Stimulated activated CD4-positive, alpha-beta T cell treated with anti-CD3 and anti-CD28 coated beads, Interleukin-4, amount 100 ng/mL, for 48 hours (primary cell): Measurements from ENCODE around the gene CTU2.

Experiments
- DNase-seq, 2 donors: peaks; one replicate each; pipeline ENCODE4 v3.0.0-alpha.2; 2020; ENCODE audit warnings: low read depth in 2 of 2

The CTU2 gene

GRCh38 chr16:88714420-88715302, 8.4 kb downstream of the CTU2 start:
- DNase-seq, result no peak

DNA sequence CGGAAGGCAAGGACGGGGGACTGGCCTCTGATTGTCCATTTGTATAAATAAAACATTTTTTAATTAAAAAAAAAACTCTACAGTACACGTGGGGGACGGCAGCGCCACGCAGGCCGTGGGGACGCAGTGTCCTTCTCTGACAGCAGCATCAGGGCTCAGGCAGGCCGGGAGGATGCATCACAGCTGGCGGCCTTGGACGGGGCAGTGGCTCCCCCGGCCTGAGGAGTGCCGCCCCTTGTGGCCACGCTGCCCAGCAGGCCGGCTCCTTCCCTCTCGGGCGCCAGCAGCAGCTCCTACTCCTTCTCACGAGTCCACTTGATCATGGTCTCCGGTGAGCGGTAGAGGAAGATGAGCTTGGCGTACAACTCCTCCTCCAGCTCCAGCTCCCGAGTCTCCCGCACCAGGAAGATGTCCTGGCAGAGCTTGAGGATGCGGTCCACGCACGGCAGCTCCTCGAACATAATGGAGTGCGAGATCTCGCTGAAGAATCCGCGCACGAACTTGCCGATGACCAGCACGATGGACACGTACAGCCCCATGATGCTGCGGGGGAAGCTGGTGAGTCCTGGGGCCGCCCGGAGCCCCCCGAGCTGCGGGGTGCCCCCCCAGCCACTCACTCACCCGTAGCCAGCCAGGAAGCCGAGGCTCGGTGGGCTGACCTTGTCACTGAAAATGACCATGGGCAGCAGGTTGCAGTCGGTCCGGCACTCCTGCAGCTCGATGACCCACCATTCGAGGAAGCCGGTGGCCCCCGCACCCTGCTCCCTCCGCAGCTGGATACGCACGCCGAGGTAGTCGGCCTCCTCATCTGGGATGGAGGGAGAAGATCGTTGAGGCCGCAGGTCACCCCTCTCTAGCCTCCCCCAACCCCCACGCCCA, 9.2 kb downstream of the CTU2 start:
- no peak for DNase-seq

GRCh38 chr16:88716201-88716600, 9.9 kb downstream of the CTU2 start:
- DNase-seq, result no peak

DNA sequence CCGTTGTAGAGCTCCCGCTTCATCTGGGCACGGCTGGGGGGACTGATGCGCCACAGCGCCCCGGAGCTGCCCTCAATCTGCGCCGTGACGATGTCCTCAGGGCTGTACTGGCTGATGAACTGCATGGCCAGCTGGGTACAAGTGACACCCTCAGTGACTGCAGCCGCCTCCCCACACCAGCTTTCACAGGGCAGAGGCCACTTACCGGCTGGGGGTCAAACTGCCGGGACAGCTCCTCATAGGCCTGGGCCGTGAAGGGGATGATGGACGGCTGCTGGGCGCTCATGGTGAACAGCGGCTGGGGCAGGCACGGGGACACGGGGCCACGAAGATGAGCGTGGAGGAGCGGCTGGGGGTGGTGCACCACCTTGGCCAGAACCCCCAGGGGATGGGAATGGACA, 10.3 kb downstream of the CTU2 start:
- no peak for DNase-seq

DNA sequence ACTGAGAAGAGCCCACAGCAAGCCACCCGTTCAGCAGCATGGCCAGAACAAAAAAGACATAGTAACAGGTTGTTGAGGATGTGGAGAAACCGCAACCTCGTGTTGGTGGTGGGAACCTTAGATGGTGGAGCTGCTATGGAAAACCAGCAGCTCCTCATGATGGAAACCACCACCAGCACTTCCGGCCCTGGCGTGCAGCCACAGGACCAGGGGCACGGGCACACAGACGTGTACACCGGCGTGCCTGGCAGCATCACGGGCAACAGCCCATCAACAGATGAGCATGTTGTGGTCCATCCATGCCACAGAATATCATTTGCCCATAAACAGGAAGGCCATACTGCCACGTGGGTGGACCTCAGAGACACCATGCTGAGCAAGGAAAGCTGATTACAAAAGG, 11.9 kb downstream of the CTU2 start:
- no peak for DNase-seq

DNA sequence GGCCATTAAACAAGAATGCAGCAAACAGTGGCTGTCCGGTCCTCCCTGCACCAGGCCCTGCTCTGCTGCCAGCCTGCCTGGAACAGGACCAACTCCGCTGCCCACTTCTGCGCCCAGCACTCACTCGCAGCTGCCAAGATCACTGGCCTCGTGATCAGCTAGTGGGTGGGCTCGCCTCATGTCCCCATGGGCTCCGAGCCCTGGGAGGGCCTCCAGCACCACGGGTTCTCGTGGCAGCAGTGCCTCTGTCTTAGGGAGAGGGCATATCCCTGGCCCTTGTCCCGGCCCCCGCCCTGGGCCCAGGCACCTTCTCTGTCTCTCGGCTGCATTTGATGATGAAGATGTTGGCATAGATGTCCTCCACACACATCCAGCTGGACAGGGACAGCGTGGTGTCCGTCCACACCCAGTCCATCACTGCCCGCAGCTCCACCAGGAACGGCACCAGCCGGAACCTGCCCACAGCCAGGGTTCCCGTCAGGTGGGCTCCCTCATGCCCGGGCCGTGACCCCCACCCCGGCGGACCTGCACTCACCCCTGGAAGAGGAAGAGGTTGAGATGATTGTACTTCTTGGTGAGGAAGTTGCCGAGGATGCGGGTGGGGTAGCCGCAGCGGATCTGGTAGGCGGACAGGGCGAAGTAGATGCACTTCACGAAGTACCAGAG, 13.1 kb downstream of the CTU2 start:
- no peak for DNase-seq

GRCh38 chr16:88719933-88720296, 13.6 kb downstream of the CTU2 start:
- DNase-seq, result no peak

GRCh38 chr16:88720396-88720970, 14.2 kb downstream of the CTU2 start:
- no peak for DNase-seq

DNA sequence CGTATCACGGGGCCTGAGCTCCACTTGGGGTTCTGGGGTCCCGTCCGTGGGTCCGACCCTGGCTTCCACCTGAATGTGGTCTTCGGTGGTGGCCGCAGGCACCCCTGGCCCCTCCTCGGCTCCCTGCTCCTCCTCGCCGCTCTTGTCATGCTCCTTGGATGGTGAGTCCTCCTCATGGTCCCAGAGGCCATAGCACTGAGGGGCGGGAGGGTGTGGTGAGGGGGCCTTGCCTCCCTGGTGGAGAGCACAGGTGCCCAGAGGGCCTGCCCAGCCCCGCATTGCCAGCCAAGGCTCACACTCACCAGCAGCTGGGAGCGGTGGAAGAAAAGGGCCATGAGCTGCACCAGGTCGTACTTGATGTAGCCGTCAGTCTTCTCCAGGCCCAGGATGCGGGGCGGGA, 14.9 kb downstream of the CTU2 start:
- DNase-seq, result no peak

DNA sequence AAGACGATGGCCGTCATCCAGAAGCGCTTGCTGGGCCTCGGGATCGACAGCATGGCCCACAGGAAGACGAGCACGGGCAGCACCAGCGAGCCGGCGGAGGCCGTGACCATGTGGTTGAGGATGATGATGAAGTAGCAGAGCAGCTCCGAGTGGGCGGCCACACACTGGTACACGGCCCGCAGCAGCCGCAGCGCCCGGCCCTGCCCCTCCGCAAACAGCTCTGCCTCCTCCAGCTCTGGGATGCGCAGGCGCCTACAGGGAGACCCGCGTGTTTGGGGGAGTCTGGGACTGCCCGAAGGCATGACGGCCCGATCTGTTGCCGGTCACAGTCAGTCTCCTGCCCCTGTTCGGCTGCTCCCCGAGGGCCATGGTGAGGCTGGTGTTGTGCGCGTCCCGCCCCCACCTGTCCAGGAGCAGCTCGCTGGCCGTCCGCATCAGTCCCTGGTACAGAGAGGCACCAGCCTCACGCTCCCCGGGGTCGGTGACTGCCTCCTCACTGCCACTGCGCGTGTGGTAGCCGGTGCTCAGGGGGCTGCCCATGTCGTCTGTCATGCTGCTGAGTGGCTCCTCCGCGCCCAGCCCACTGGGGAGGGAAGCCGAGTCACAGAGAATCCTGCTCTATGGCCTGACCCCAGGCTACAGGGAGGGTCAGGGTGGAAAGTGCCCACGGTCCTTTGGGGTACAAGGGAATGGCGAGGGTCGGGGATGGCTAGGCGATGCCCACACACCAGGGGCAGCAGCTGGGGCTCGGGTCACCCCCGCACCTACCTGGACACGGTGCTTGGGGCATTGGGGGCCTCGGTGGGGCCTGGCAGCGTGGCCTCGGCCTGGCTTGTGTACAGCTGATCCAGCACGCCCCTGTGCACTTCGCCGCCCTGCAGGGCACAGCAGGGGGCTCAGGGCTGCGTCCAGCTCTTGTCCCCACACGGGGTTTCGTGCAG, 15.8 kb downstream of the CTU2 start:
- no peak for DNase-seq

DNA sequence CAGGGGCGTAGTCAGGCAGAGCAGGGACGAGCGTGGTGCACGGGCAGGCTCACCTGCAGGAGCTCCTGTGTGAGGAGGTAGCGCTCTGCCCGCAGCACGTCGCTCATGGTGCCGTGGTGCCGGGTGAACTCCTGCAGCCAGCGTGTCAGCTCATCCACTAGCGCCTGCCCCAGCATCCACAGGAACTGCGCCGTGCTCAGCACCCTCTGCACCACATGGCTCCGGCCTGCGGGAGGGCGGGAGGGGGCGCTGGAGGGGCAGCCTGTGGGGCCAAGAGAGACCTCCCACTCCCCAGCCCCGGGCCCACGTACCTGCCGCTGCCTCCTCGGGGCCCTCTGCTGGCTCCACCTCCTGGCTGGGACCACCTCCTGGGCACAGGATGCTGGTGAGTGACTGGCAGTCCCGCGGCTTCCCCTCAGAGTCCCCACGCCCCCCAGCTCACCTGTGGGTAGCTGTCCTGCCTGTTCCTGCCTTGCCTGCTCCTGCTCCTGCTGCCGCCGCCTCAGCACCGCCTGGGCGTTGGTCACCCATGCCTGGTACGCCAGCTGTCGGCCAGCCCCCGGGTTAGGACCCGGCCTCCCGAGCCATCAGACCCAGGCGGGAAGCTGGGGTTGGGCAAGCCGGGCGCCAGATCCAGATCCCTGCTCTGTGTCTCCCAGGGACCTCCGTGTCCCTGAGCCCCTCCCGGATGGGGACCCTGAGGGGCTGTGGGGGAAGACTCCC, 16.6 kb downstream of the CTU2 start:
- DNase-seq, result no peak

- no peak for DNase-seq
These were observed 17.2 kb downstream of the CTU2 start for GRCh38 chr16:88723507-88723887.

GRCh38 chr16:88723911-88724310, 17.6 kb downstream of the CTU2 start:
- no peak for DNase-seq

- no peak for DNase-seq
These were observed 18.7 kb downstream of the CTU2 start for GRCh38 chr16:88724855-88725555.

DNA sequence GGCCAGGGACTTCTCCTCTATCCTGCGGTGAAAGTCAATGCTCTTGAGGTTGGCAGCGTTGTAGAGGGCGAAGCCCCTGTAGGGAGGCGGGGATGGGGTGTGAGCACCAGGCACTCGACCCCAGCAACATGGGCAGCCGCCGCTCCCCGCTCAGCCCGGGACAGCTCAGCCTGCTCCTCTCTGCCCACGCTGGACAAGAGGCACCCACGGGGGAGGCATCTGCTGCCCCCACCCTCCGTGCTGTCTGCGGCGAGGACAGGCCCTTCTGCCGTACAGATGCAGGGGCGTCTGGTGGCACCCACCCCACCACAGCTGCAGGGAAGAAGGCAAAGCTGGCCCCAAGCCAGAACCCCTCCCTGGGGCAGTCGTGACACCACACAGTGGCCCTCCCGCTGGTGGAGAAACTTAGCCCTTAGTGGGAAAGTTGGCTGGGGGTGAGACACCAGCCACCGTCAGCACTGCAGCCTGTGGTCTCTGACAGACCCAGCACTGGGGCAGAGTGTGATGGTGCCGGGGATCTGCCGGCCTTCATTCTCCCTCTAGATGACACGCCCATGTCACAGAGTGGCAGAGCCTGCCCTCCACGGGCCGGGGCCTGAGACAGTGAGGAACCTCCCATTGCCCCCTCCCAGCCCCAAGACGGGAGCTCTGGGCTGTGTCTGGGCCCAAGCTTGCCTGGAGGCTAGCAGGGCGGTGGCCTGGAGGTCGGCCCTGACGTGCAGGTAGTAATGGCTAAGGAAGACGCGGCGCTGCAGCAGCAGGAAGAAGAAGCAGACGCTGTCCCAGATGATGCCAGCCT, 19.5 kb downstream of the CTU2 start:
- no peak for DNase-seq

DNA sequence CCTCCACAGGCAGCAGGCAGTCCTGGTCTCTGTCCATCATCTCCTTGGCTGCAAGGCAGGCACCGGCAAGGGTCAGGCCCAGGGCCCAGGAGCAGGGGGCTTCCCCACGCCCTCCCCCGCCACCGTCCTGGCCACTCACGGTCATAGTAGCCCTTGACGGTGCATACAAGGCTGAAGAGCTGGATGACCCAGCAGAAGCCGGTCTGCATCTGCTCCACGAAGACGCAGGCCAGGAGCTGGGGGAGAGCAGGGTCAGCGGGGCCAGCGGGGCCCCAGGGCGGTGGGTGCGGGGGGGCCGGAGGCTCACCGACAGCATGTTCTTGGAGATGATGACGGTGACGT, 20.1 kb downstream of the CTU2 start:
- DNase-seq, result no peak

- no peak for DNase-seq
These were observed 20.7 kb downstream of the CTU2 start for GRCh38 chr16:88726981-88727380.

- no peak for DNase-seq
These were observed 21.6 kb downstream of the CTU2 start for GRCh38 chr16:88727871-88728270.
